ENCODE data around the gene PRKAR1B. TPM values are rescaled to one million over a fixed set of nuclear protein-coding genes. Genes with fewer than 3 reads are reported as not detected.

Gene PRKAR1B
- polyA plus RNA-seq, 1 of the 3 experiments (the other 2 are of a cell fraction): 63.7 TPM

- POLR2A ChIA-PET: no interaction called here
- Histone ChIP-seq H3K79me2 (ENCODE audit: insufficient read depth) (no peaks in the 10 kb centered on the region), H3K9me2 (no peaks in the 10 kb centered on the region), H3F3A (replicated peaks; ENCODE audit: insufficient read depth) (no peaks in the 10 kb centered on the region), H3K27me3 (ENCODE audit: insufficient read depth) (no peaks in the 10 kb centered on the region), H2AFZ (ENCODE audit: low read depth) (no peak overlapping the region), H3K4me1 (ENCODE audit: control insufficient read depth in 1 of 2, insufficient read depth in 2 of 2, low read depth in 1 of 2, low read length in 1 of 2) (no peaks in the 10 kb centered on the region), H3K9me3 (no peaks in the 10 kb centered on the region), H4K20me1 (ENCODE audit: insufficient read depth) (no peaks in the 10 kb centered on the region), H3K4me2 (no peak overlapping the region), H3K36me3 (replicated peaks in 1 of 2; ENCODE audit: control insufficient read depth in 1 of 2, insufficient read depth in 2 of 2, low read length in 1 of 2) (peaks cover 0 to 3% of the 10 kb centered on the region in 2 experiments), H3K27ac (ENCODE audit: low read depth in 2 of 2, low read length in 1 of 2) (no peak overlapping the region), H3K4me3 (ENCODE audit: low read depth in 2 of 2, low read length in 1 of 2) (no peak overlapping the region), H3K9ac (no peak overlapping the region)
- no peak for DNase-seq
- WGBS (ENCODE audit: low lambda C conversion rate): 91% methylated on average over 31 of the region's 33 CpGs
- CTCF ChIA-PET: interaction anchor here (0.6 to 0.8 kb wide), 2 partner anchors 46 to 248 kb away, joined by 3 read pairs; no protein-coding TSS in a partner anchor
- TF ChIP-seq NFIC (IDR thresholded peaks at IDR 0.05; ENCODE audit: borderline replicate concordance) (no peak), YY1 (IDR thresholded peaks at IDR 0.05; ENCODE audit: low read depth) (no peak), NRF1 (IDR thresholded peaks at IDR 0.05; ENCODE audit: low read depth, low read length) (no peak), RFX5 (IDR thresholded peaks at IDR 0.05; ENCODE audit: low read length) (no peak), PBX3 (IDR thresholded peaks at IDR 0.05) (no peak), MXI1 (IDR thresholded peaks at IDR 0.05; ENCODE audit: low read depth, low read length) (no peak), CTCF (IDR thresholded peaks at IDR 0.05) (no peak), RXRA (IDR thresholded peaks at IDR 0.05; ENCODE audit: borderline replicate concordance, low read depth) (no peak), ZBTB33 (IDR thresholded peaks at IDR 0.05; ENCODE audit: borderline replicate concordance, low read depth) (no peak), SIN3A (IDR thresholded peaks at IDR 0.05; ENCODE audit: borderline replicate concordance, low read depth, low read length) (no peak), RAD21 (IDR thresholded peaks at IDR 0.05; ENCODE audit: low read length) (no peak), TEAD4 (IDR thresholded peaks at IDR 0.05; ENCODE audit: borderline replicate concordance, insufficient read depth) (no peak), GABPA (IDR thresholded peaks at IDR 0.05; ENCODE audit: low read depth) (no peak), POLR2AphosphoS5 (IDR thresholded peaks at IDR 0.05; ENCODE audit: low read depth, low read length) (no peak), FOXJ3 (CRISPR knock-in tag; IDR thresholded peaks at IDR 0.05) (no peak)
Measured at GRCh38 chr7:571096-571717, 155.9 kb downstream of the PRKAR1B start.
